SW 1271 (cell line): ENCODE results near the gene SMAD5.

Source experiments
- DNase-seq, 2 experiments: peaks; one replicate each; lab custom pipeline; 2025; lab: John Stamatoyannopoulos, UW

SMAD5 gene

DNA sequence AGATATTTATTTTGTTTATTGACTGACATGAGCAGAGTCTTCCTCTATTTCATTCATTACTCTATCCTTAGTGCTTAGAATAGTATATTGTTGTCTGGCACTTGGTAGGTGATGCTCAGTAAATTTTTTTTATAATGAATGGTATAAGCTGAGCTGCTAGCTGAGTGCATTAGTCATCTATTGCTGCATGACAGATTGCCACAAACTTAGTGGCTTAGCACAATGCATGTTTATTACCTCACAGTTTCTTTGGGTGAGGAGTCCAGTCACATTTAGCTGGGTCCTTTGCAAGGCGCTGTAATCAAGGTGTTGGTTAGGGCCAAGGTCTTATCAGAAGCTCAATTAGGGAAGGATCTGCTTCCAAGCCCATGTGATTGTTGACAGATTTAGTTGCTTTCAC is 23.1 kb downstream of the SMAD5 start:
- DNase-seq = no peak

DNA sequence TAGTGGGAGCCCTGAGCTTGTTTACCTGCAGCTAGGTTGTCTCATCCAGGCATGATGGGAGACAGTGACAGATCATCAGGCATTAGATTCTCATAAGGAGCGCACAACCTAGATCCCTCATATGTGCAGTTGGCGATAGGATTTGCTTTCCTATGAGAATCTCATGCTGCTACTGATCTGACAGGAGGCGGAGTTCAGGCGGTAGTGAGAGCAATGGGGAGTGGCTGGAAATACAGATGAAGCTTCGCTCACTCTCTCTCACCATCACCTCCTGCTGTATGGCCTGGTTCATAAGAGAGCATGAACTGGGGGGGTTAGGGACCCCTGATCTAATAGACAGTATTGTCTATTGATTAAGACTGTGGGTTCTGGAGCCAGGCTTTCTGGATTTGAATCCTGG is 24.9 kb downstream of the SMAD5 start:
- no peak for DNase-seq

GRCh38 chr5:136159457-136159856 is 26.8 kb downstream of the SMAD5 start:
- DNase-seq = no peak

GRCh38 chr5:136162008-136162407 is 29.4 kb downstream of the SMAD5 start:
- DNase-seq = no peak

- no peak for DNase-seq
Observed at GRCh38 chr5:136164226-136164625, 31.6 kb downstream of the SMAD5 start.

DNA sequence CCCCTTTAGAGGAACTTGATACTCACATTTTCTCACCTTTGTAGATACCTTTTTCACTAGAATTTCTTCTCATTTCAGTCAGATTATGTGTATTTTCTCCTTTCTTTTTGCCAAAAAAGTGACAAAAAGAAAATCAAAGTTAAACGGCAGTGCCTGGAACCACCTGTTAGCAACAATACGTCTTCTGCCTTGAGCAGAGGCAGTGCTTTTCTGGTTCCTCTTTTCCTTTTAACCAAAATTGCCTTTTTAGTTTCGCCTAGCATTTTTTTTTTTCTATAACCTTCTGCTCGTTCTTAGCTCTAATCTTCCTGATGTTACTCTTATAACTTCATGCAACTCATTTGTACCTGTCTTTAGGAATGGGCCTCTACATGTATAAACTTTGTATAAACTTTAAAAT is 34.3 kb downstream of the SMAD5 start:
- DNase-seq = no peak

DNA sequence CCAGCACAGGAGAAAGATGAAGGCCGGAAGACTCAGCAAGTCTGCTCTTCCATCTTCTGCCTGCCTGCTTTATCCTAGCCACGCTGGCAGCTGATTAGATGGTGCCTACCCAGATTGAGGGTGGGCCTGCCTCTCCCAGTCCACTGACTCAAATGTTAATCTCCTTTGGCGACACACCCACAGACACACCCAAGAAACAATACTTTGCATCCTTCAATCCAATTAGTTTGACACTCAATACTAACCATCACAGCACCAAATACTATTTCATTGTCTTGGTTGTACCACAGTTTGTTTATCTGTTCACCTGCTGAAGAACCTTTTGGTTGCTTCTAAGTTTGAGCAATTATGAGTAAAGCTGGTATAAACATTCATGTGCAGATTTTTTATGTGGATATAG is 36.6 kb downstream of the SMAD5 start:
- DNase-seq = no peak

DNA sequence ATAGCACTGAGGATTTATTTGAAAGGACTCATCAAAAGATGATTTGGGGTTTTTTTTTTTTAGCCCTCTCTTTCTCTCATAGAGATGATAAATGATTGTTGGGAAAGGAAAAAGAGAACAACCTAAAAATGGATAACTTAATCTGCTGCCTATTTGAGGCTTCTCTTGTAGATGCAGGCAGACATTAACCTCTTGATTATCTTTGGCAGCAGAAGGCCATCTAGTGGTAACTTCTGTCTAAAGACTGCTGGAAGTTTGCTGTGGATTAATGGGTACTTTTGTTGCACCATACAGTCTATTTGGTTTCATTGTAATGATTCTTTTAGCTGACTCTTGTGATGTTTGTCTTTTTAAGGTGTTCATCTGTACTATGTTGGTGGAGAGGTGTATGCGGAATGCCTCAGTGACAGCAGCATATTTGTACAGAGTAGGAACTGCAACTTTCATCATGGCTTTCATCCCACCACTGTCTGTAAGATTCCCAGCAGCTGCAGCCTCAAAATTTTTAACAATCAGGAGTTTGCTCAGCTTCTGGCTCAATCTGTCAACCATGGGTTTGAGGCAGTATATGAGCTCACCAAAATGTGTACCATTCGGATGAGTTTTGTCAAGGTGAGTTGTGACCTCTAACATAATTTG is 41.5 kb downstream of the SMAD5 start:
- peak; percentile 8 to 71 for DNase-seq

DNA sequence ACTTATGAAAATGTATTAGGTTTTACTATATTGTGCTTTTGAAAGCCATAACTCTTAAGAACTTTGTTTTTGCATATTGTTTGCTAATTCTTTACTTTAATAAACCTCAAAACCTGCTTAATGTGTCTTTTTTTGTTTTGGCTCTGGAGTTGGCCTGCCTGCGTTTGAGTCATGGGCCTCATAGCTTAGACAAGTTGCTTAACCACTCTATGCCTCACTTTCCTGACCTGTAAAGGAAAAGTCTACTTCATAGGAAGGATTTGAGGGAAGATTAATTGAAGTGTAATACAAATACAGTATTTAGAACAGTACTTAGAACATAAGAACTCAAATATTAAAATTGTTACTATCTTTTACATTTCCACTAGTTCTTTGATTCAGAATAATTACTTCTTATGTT is 50.0 kb downstream of the SMAD5 start:
- no peak for DNase-seq

DNA sequence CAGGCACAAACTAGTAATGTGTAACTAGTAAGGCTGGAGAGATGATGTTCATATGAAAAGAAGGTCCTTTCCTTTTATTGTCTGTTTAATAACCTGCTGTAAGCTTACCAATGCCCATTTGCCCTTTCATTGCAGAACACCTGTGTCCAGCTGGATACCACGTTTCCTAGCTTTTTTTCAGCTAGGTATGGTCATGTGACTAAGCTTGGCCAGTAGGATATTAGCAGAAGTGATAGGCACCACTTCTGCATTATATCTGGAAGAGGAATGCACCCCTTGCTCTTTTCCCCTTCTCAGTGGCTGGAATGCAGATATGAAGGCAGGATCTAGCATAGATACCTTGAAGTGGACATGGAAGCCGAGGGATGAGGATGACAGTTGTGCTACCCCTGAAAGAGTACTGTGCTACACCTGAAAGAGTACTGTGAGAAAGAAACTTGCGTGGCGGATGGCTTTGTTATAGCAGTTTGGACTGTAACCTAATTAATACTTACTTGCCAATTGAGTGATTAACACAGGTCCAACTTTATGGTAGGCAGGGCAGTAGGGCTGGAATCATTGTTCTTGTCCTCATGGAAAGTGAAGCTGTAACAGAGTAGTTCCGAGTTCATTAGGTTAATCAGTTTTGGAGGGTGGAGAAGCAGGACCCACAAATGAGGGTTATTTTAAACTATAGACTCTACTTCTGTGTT is 53.5 kb downstream of the SMAD5 start:
- no peak for DNase-seq

DNA sequence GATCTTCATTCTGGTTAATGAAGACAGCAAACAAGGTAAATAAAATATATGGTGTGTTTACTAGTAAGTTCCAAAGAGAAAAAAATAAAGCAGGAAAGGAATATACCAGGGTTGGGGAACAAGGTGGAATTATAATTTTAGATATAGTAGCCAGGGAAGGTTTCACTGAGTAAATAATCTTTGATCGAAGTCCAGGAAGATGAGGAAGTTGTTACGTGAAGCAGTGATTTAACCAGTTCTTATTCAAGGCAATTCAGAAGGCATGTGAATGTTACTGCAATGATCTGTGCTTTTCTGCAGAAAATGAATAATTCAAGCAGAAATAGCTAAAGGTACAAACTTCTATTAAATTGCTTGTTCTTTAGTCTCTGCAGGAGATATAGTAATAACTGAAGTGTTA is 54.2 kb downstream of the SMAD5 start:
- no peak for DNase-seq

GRCh38 chr5:136188859-136189258 is 56.2 kb downstream of the SMAD5 start:
- no peak for DNase-seq

- DNase-seq = no peak
Observed at GRCh38 chr5:136190091-136190720, 57.6 kb downstream of the SMAD5 start.

DNA sequence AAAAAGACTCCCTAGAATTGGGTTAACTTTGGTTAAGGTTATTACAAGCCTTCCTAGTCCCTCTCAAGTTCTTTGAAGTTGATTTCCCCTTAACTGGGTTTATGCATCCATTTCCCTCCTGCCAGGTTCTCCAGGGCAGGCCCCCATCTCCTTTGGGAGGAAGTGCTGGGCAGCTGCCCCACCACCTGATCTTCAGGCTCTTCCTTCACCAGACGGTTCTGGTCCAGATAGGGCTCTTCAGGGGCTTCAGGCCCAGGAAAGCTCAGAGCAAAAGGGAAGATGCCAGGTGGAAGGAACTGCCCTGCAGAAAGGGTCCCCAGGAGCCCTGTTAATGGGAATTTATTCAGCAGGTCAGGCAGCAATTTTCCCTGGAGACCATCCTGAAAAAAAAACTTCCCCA is 58.3 kb downstream of the SMAD5 start:
- DNase-seq = no peak

GRCh38 chr5:136191304-136192014 is 58.8 kb downstream of the SMAD5 start:
- no peak for DNase-seq

GRCh38 chr5:136192015-136192525 is 59.4 kb downstream of the SMAD5 start:
- DNase-seq = no peak

GRCh38 chr5:136192526-136193321 is 60.1 kb downstream of the SMAD5 start, which contains the start of gene SMIM32:
TSS of gene SMIM32 (minus strand) at chr5:136193162. CDS start at chr5:136192524, 638 bp downstream.
- DNase-seq = no peak

DNA sequence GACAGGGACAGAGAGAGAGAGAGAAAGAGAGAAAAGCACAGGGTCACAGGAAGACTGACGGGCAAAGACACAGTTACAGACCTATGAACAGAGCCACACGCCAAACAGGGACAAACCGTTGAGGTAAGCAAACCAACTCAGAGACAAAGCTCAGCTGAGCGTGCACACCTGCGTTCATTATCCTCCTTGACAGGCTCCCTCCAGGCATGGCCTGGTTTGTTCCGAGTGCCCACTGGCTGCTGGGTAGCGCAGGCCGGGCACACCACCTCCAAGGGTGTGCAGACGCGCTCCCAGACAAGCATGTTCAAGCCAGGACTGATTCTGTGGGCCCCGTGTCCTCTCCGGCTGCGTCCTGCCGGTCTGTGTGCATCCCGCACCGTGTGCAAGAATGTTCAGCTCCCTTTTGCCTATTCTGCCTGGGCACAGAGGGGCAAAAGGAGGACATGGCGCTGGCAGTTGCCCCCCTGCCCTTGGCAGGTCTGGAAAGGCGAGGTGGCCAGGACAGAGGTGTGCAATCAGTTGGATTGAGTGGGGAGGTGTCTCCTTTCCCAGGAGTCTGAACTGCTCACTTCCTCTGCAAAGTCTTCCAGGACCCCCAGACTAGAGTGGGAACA is 60.8 kb downstream of the SMAD5 start:
- no peak for DNase-seq

- no peak for DNase-seq
Observed at GRCh38 chr5:136194576-136194975, 61.9 kb downstream of the SMAD5 start.

DNA sequence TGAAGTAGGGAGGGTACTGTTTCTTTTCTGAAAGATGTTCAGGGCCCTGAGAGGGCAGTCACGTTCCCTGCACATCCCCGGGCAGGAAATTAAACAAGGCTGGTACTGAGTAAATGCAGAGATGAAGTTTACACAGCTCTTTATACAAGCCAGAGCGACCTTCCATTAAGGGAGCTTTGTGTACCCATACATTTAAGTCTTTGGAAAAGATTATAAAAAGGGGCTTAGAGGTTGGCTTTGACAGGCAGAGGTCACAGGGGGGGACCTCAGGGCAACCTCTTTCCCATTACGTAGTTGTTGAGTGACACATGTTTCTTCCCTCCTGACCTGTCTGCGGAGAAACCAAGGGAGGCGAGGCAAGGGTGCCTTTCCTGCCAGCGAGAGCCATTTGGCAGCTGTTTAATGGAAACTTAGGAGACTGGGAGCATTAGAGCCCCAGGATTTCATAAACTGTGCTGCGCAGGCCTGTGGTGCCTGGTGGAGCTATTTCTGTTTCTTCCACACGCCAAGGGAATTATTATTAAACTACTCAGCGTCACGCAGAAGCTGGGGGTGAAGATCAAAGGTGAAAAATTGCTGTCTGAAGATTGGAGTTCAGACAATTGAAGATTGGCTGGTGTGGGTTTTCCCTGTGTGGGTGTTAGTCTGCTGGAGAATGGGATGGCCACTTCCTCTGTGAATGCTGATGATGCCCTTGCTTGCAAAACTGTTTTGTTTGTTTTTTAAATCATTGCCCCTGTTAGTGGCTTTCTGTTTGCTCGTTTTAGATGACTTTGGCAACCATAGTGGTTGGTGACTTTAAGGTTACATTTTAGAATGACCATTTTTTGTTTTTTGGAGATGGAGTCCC is 63.6 kb downstream of the SMAD5 start:
- DNase-seq = no peak
